ENCODE data around the gene ACOT11.
A peak's percentile ranks its signal among the peaks of the same experiment; 100 is the strongest.
"Not testable (repeated sequence)": the region's sequence is repeated elsewhere in the genome, so short reads cannot be mapped to it uniquely, and the experiment has no call there.

The ACOT11 gene

DNA sequence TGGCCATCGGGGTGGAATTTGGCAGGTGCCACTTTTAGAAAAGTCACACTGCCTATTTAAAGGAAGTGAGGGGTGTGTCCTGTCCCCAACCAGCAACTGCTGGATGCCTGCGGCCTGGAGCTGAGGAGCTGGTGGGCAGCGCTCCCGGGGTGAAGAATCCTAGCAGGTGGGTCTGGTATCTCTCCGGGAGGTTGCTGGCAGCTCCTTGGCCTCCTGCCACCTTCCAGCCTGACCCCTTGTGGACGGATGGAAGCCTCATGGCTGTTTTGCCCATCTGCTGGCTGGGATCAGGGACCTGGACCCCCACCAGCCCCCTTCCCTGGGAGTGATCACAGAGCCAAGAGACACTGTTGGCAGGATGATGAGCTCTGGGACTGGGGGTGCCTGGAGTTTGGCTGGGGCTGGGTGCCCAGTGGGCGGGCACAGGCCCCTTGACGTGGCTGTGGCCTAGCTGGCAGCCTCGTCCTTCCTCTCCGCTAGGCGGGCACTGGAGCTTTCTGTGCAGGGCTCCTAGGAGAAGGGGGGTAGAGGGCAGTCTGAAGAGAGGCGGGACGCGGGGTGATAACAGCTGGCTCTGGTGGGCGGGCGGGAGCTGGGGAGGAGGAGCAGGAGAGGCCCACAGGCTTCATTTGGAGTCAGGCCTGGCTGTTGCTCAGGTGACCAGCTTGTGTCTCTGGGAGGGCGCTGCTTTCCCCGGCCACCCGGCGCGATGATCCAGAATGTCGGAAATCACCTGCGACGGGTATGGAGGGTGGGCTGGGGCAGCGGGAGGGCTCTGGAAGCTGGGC lies at the start of gene ACOT11:
Gene ACOT11, plus strand, starts transcription at position 628 of the 788 bp plus-strand sequence. Its CDS starts 82 bp downstream, at position 710.
- DNase-seq: no peak

DNA sequence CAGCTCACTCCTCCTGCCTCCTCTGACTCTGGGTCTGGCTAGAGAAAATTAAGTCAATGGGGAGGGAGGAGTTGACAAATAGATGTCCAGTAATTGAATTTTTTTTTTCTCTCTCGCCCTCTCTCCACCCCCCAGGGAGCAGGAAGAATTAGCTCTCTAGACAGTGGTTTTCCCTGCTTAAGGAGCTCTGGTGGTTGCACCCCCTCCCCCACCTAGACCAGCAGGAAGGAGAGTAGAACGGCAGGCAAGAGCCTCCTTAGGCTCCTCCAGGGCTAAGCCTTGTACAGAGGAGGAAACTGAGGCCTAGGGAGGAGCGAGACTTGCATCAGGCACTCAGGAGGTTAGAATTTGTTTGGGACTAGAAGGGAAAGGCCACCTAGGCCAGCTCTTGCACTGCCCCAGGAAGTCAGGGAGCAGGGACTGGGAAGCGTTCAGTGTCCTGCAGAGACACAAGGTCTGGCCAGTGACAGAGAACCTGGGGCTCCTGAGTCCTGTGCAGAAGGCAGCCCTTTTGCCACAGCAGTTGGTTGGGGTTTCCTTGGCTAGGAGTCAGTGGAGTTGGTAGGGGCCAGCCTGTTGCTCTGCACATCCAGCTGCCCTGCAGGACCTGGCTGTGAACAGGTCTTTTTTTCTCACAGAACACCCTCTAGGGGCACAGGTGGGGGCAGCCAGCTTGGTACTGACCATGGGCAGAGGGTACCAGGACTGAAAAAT lies 49.5 kb upstream of the ACOT11 start:
- DNase-seq: no peak

DNA sequence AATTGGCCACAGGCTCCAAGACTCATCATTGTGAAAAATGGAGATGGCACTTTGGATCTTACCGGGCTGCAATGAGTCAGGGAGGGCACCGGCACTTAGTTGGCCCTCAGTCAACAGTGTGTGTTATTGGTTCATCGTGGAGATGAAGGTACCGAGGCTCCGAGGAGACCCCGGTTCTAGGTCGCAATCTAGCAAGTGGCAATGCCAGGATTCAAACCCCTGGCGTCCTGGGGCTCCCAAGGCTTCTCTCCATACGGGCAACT lies 49.0 kb upstream of the ACOT11 start:
- DNase-seq: no peak

DNA sequence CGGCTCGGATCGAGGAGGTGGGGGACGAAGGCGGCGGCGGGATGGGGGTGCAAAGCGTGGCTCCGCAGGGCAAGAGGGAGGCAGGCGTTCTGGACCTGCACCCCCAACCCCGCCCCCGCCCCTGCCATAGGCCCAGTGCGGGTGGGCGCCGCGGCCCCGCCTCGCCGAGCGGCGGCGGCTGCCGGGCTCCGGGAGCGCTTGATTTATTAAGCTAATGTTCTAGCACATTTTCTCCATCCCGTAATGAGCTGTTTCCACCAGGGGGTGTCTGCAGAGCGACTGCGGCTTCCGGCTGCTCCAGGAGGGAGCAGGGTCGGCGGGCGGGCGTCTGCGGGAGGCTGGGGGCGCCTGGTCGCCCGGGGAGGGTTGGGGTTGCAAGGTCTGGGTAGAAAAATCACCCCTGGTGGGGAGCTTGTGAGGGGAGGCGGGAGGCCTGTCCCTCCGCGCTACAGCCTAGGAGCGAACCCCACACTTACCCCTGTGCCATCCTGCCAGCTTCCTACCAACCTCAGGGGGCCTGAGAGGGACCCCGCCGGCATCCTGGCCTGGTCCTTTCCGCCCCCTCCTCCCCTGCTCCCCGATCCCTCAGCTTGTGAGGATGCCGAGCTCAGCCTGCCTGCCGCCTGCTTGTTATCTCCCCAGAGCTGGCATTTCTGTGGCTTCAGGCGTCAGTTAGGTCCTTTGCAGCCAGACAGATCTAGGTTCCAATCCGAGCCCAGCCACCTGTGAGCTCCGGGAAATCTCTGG lies 48.5 kb upstream of the ACOT11 start:
- peak in 1 of 4 experiments; percentile 13 for DNase-seq

DNA sequence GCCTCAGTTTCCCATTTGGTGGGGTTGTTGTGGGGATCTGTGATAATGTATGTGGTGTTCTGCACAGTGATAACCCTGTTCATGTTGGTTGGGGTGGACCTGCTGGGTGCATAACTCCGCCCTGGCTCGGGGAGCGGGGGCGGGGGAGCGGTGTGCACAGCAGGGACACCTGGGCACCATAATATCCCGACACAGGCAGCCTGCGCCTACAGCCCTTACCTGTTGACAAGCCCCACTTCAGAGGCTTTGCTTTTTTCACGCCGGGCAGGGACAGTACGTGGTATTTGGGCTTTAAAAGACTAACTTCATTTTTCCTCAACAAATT lies 48.0 kb upstream of the ACOT11 start:
- no peak for DNase-seq

DNA sequence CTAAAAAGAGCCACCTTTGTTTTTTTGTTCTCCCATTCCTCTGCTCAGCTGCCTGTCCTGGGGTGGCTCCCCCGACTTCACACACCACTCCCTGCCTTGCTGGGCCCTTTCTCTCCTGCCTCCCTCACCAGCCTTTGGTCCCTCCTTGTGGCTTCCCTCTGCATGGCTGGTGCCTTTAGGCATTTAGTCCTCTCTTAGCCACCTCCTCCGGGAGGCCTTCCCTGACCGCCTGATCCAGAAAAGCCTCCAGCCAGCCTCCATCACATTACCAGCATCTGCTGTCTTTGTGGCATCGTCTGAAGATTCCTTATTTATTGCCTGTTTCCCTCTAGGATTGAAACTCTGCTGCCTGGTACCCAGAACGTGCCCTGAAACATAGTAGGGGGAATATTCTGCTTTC lies 46.2 kb upstream of the ACOT11 start:
- no peak for DNase-seq

DNA sequence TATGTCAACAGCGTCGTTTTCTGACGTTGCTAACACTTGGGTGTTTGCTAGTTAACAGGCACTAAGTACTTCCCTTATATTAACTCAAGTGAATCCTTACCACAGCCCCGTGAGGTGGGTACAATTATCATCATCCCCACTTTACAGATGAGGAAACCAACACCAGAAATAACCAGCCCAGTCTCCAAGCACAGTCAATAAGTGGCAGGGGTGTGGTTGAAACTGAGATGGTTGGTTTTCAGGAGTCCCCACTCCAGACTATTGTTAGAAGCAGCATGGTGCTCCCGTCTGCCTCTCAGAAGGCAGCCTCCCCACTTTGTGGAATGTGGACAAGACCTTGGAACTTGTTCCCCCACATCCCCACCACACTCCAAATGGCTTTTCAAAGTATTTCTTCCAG lies 45.7 kb upstream of the ACOT11 start:
- no peak for DNase-seq

DNA sequence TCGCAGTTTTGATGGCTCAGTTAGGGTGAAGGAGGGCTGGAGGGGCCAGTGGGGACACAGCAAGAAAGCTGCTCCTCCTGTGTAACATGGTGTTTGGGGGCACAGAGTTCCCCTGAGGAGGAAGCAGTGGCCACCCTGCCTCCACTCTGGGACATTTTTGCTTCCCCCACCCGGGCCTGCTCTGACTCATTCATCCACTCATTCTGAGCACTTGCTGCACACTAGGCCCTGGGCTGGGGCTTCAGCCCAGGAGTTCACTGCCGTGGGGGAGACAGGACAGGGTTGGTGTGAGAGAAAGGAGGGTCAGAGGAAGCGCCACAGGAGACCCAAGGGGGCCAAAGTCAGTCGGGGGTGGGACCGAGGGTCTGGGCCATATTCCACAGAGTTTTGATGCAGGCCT lies 41.4 kb upstream of the ACOT11 start:
- DNase-seq: no peak

DNA sequence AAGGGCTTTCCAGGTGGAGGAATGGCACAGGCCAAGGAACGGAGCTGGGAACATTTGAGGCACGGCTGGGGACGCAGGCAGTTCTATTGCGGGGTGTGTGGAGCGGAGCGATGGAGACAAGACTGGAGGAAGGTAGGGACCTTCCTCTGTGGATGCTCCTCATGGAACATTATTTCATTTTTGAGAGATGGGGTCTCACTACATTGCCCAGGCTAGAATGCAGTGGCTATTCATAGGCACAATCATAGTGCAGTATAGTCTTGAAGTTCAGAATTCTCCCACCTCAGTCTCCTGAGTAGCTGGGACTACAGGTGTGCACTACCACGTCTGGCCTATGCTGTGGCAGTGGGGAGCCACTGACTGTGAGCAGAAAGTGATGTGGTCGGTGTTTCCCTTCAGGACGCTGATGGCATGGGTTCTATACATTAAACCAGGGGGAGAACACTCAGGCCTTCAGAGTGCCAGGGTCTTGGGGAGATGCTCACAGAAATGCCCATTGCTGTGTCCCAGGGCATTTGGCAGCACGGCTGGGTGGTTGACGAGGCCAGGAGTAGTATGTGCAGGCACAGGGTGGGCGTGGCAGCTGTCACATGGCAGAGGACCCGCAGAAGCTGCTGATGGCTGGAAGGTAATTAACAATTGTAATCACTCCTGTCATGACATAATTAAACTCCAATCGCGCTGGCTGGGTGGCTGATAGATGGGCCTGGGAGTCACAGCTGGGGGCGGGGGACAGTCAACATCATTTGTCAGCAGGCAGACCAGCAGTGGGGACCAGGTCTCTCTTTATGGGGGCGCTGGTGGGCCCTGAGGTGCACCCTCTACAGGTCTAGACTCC lies 40.8 kb upstream of the ACOT11 start:
- DNase-seq: no peak

DNA sequence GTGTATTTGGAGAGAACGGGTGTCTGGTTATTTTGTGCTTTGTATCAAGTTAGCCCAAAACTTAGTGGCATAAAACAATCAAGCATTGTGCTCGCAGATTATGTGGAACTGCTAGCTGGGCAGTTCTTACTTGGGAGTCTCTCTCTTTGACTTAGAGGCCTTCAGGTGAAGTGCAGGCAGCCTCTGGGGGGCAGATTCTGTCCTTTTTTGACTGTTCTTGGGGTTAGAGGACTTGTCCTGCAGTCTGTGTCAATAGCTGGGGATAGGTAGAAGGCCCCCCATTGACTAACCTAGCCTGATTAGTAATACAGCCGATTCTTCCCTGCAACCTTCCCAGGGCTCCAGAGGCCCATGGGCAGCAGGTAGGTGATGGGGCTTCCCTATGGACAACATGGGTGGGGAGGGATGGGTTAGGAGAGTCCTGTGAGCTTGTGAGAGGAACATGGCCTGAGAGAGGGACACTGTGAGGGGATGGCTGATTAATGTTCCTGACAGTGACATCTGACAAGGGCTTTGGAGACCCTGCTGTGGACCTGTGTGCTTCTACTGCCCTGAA lies 37.2 kb upstream of the ACOT11 start:
- DNase-seq: no peak

DNA sequence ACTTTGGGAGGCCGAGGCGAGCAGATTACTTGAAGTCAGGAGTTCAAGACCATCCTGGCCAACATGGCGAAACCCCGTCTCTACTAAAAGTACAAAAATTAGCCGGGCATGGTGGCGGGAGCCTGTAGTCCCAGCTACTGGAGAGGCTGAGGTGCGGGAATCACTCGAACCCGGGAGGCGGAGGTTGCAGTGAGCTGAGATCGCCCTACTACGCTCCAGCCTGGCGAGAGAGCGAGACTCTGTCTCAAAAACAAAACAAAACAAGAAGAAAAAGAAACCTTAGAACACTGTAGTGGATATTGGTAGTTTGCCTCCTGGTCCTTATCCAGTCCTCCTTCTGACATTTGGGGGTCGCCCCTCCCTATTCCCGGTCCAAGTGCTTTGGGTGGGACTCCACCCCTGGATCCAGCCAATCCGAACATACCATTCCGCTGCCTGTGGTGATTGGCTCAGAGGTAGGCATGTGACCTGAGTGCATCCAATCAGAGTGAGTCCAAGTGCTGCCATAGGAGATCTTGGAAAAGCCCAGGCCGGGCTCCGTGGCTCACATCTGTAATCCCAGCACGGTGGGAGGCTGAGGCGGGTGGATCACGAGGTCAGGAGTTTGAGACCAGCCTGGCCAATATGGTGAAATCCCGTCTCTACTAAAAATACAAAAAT lies 34.0 kb upstream of the ACOT11 start:
- not testable (repeated sequence) for DNase-seq

DNA sequence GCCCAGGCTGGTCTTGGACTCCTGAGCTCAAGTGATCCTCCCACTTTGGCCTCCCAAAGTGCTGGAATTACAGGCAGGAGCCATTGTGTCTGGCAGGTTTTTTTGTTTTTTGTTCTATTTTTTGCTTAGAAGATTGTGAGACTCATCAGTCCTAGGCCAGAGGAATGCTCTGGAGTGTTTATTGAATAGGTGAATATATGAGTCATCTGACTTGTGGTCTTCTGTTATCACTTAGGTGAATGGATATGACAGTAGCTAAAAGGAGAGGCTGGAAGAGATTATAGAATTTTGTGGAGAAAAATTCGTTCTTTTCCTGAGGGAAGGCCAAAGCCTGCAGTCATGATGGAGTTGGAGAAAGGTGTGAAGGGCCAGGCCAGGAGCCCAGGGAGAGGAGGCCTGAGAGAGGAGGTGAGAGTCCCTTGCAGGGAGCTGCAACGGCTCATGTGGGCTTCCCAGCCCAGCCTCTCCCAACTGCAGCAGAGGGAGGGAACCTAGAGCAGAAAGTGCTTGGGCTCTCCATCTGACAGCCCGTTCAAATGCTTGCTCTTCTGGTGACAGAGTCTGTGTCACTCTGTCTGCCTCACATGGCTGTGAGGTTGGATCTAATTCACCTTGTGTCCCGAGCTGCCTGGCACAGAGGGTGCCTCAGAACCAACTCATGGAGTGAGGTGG lies 31.6 kb upstream of the ACOT11 start:
- DNase-seq: no peak

DNA sequence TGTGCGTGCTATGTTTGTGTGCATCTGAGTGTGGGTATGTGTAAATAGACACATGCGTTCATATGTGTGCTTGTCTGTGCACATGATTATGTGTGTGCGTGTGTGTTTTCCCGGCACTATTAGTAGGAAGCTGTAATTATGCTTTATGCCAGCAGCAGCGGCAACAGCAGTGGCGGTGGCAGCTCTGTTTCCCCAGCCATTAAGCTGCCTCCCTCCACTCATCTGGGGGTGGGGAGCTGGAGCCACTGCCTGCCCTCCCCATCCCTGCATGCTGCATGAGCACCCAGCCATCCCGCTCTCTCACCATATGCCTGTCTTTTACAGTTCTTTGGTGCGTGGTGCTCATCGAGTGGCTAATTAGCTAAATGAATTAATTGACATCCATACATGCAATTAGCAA lies 30.5 kb upstream of the ACOT11 start:
- DNase-seq: no peak

DNA sequence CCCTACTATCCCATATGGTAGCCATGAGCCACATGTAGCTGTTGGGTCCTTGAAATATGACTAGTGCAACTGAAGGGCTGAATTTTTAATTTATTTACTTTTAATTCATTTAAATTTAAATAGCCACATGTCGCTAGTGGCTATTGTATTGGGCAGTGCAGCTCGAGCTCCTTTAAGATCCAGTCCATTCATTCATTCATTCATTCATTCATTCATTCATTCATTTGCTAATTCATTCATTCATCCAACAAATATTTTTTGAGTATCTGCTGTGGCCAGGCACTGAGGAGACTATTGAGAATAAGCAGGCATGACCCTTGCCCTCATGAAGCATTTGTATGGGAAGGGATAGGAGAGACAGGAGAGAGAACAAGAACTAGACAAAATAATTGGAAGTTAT lies 29.5 kb upstream of the ACOT11 start:
- DNase-seq: no peak

DNA sequence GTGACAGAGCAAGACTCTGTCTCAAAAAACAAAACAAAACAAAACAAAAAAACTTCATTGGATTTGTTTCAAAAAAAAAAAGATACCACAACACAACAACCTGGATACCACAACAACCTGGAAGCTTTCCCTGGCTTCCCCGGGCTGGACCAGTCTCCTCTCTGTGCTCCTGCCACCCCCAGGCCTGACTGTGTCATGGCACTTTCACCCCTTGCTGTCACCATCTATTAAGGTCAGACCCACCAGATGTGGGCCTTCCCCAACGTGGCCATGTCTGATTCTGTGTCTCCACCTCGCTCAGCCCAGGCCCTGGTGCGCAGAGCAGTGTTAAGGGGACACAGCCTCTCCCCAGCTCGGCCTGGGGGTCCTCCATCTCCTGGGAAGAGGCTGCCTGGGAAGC lies 28.3 kb upstream of the ACOT11 start:
- no peak for DNase-seq

DNA sequence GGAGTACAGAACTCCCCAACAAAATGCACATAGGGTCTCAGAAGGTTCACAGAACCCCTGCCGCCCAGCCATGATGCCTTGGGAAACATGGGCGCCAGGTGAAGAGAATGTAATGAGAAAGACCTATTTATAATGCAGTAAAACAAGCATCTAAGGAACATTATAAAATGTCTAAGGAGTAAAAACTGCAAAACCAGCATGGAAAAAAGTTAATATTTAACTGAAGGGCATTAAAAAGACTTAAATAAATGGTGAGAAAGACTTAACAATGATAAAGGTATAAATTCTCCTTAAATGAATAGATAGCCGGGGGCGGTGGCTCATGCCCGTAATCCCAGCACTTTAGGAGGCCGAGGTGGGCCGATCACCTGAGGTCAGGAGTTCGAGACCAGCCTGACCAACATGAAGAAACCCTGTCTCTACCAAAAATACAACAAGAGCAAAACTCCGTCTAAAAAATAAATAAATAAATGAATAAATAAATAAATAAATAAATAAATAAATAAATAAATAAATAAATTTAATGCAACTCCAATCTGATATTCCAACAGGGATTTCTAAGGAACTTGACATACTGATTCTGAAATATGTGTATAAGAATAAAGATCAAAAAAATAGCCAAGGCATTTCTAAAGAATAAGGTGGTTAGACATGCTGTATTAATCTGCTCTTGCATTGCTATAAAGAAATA lies 27.3 kb upstream of the ACOT11 start:
- no peak for DNase-seq

DNA sequence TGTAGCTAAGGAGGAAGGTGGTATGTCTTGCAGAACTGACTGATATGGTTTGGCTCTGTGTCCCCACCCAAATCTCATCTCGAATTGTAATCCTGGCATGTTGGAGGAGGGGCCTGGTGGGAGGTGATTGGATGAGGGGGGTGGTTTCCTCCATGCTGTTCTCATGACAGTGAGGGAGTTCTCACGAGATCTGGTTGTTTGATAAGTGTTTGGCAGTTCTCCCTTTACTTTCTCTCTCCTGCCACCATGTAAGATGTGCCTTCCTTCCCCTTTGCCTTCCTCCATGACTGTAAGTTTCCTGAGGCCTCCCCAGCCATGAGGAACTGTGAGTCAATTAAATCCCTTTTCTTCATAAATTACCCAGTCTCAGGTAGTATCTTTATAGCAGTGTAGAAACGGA lies 21.5 kb upstream of the ACOT11 start:
- not testable (repeated sequence) for DNase-seq

DNA sequence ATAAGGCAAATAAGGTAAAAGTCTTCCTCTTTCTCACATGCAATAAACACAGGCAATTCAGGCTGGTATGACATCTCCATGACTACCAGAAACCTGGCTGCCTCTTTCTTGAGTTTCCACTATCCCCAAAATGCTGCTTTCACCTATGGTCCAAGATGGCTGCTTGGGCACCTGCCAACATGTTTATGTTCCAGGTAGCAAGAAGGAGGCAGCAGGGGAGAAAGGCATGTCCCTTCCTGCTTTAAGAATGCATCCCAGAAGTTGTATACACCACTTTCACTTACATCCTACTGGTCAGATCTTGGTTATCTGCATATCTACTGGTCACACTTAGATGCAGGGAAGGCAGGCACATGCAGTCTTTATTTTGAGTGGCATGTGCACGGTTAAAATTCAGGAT lies 19.4 kb upstream of the ACOT11 start:
- no peak for DNase-seq

DNA sequence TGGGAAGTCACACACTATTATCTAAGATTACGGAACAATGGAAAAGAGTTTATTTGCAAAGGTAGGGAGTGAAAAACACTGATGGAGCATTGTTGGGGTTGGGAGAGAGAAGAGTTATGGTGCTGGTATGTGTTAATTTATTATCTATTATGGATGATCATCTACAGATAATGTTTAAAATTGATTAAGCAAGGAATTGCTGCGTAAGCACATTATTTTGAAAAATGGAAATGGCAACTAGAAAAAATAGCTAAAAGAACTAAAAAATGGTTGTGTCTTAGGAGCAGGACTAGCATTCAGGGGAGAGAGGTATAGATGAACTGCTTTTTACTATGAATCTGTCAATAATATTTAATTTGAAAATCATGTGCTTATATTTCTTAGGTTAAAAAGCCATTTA lies 16.0 kb upstream of the ACOT11 start:
- no peak for DNase-seq

DNA sequence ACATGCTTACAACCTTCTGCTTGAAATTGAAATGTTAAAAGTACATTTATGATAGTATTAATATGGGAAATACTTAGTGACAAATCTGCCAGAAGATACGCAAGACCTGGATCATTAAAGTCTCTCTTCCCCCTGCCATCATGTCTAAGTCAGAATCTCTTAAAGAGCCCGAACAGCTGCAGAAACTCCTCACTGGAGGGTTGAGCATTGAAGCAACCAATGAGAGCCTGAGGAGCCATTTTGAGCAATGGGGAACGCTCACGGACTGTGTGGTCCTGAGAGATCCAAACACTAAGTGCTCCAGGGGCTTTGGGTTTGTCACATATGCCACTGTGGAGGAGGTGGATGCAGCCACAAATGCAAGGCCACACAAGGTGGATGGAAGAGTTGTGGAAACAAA lies 11.4 kb upstream of the ACOT11 start:
- DNase-seq: not testable (repeated sequence)

DNA sequence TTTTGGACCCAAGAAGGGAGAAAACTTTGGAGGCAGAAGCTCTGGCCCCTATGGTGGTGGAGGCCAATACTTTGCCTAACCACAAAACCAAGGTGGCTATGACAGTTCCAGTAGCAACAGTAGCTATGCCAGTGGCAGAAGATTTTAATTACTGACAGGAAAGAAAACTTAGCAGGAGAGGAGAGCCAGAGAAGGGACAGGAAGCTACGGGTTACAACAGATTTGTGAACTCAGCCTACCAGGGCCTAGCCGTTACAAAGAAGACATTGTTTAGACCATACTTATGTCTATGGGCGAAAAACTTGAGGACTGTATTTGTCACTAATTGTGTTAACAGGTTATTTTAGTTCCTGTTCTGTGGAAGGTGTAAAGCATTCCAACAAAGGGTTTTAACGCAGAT lies 10.4 kb upstream of the ACOT11 start:
- no peak for DNase-seq

Measured in activated naive CD4-positive, alpha-beta T cell (primary cell).